Measurements from ENCODE around the gene STRIT1. TPM values are rescaled to one million over a fixed set of nuclear protein-coding genes. Genes with fewer than 3 reads are reported as not detected.

STRIT1 gene
- not detected for polyA plus RNA-seq (2013, experiment 1 of 2)
- not detected for polyA plus RNA-seq (2013, experiment 2 of 2)

DNA sequence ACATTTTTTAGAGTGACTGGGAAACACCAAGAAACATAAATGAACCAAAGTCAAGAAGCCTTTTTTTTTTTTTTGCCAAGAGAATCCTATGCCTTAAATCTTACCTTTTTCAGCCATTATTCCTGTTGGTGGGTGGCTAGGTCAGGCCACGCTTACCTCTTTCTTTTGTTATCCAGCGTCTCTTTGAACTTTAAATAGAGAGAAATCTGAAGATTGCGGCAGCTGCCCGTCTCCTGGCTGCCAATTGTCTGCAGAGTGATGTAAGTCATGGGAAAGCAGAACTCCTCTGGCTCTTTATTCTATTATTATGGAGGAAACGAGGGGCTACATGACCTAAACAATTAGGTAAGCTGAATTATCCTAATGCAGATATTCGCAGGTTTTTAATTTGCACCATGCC lies at the start of gene STRIT1:
STRIT1 (minus strand) TSS at position 168 of the 400 bp plus-strand sequence.
- Histone ChIP-seq H2AFZ (ENCODE audit: low read depth, low read length) (no peak within 1 kb of the TSS), H2BK12ac (ENCODE audit: low read length in 2 of 2) (no peak within 1 kb of the TSS)

GRCh38 chr3:155342344-155342743 lies 48.9 kb upstream of the STRIT1 start:
- H2BK12ac ChIP-seq (ENCODE audit: low read length in 2 of 2) = no peak overlapping the region
- H2BK120ac ChIP-seq (ENCODE audit: low read depth, low read length) = no peak overlapping the region
- H3K4me1 ChIP-seq (ENCODE audit: control insufficient read depth, insufficient read depth, low read depth, low read length) = no peaks in the 10 kb centered on the region
- H2AFZ ChIP-seq (ENCODE audit: low read depth, low read length) = no peak overlapping the region
- H3K27ac ChIP-seq (ENCODE audit: low read length, poor library complexity, severe bottlenecking) = no peak overlapping the region
- H3K9me3 ChIP-seq (ENCODE audit: control insufficient read depth, low read length) = no peaks in the 10 kb centered on the region
- no peak overlapping the region for H3K4me3 ChIP-seq (ENCODE audit: insufficient read depth in 1 of 2, low read depth in 1 of 2, low read length in 2 of 2)
- H3K79me1 ChIP-seq (replicated peaks; ENCODE audit: low read length, poor library complexity, severe bottlenecking) = no peaks in the 10 kb centered on the region
- DNase-seq = no peak
- H2BK5ac ChIP-seq (ENCODE audit: low read depth, low read length, poor library complexity, severe bottlenecking) = no peak overlapping the region
- no peak overlapping the region for H3K4ac ChIP-seq (ENCODE audit: low read depth in 1 of 2, low read length in 2 of 2)
- H3K36me3 ChIP-seq (ENCODE audit: control insufficient read depth in 1 of 2, insufficient read depth in 2 of 2, low read depth in 1 of 2, low read length in 2 of 2) = no peaks in the 10 kb centered on the region
- H3K27me3 ChIP-seq (ENCODE audit: control insufficient read depth in 1 of 2, insufficient read depth in 1 of 2, low read length in 2 of 2) = no peaks in the 10 kb centered on the region
- H3K9ac ChIP-seq (ENCODE audit: low read length) = no peak overlapping the region
- H3K14ac ChIP-seq (ENCODE audit: low read length in 2 of 2) = no peak overlapping the region
- no peak overlapping the region for H2AK5ac ChIP-seq (ENCODE audit: low read length, severe bottlenecking)
- no peak overlapping the region for H3K18ac ChIP-seq (ENCODE audit: low read depth in 1 of 2, low read length in 2 of 2)
- H4K91ac ChIP-seq (ENCODE audit: low read length) = no peak overlapping the region
- no peak overlapping the region for H3K23ac ChIP-seq (ENCODE audit: low read length in 2 of 2)
- WGBS = 58% methylated on average over 3 of the region's 3 CpGs
- no peak overlapping the region for H2BK15ac ChIP-seq (ENCODE audit: low read depth, poor library complexity, severe bottlenecking)
- no peak overlapping the region for H3K4me2 ChIP-seq (ENCODE audit: low read length, poor library complexity, severe bottlenecking)
- no peak overlapping the region for H4K8ac ChIP-seq (ENCODE audit: low read length)

More for the DNA sequence above, at the start of gene STRIT1:
- Histone ChIP-seq H3K27me3 (ENCODE audit: control insufficient read depth in 1 of 2, insufficient read depth in 1 of 2, low read length in 2 of 2) (no peaks in the 10 kb centered on the region), H2BK15ac (ENCODE audit: low read depth, poor library complexity, severe bottlenecking) (no peak within 1 kb of the TSS), H3K4me2 (ENCODE audit: low read length, poor library complexity, severe bottlenecking) (no peak within 1 kb of the TSS), H4K8ac (ENCODE audit: low read length) (no peak within 1 kb of the TSS), H3K36me3 (ENCODE audit: control insufficient read depth in 1 of 2, insufficient read depth in 2 of 2, low read depth in 1 of 2, low read length in 2 of 2) (no peaks in the 10 kb centered on the region), H3K4me1 (ENCODE audit: control insufficient read depth, insufficient read depth, low read depth, low read length) (no peaks in the 10 kb centered on the region), H4K91ac (ENCODE audit: low read length) (no peak within 1 kb of the TSS), H3K4me3 (ENCODE audit: insufficient read depth in 1 of 2, low read depth in 1 of 2, low read length in 2 of 2) (no peak within 1 kb of the TSS), H3K23ac (ENCODE audit: low read length in 2 of 2) (no peak within 1 kb of the TSS), H3K9me3 (ENCODE audit: control insufficient read depth, low read length) (peaks cover 20% of the 10 kb centered on the region), H3K18ac (ENCODE audit: low read depth in 1 of 2, low read length in 2 of 2) (no peak within 1 kb of the TSS), H3K27ac (ENCODE audit: low read length, poor library complexity, severe bottlenecking) (no peak within 1 kb of the TSS), H3K4ac (ENCODE audit: low read depth in 1 of 2, low read length in 2 of 2) (no peak within 1 kb of the TSS), H3K79me1 (replicated peaks; ENCODE audit: low read length, poor library complexity, severe bottlenecking) (no peaks in the 10 kb centered on the region), H2AK5ac (ENCODE audit: low read length, severe bottlenecking) (no peak within 1 kb of the TSS), H3K14ac (ENCODE audit: low read length in 2 of 2) (no peak within 1 kb of the TSS), H2BK5ac (ENCODE audit: low read depth, low read length, poor library complexity, severe bottlenecking) (no peak within 1 kb of the TSS), H3K9ac (ENCODE audit: low read length) (no peak within 1 kb of the TSS), H2BK120ac (ENCODE audit: low read depth, low read length) (no peak within 1 kb of the TSS)
- no peak for DNase-seq
- 90% methylated on average over 4 of the region's 6 CpGs for WGBS

GRCh38 chr3:155339052-155339451 lies 45.6 kb upstream of the STRIT1 start:
- no peak overlapping the region for H4K8ac ChIP-seq (ENCODE audit: low read length)
- no peak overlapping the region for H2BK15ac ChIP-seq (ENCODE audit: low read depth, poor library complexity, severe bottlenecking)
- no peaks in the 10 kb centered on the region for H3K36me3 ChIP-seq (ENCODE audit: control insufficient read depth in 1 of 2, insufficient read depth in 2 of 2, low read depth in 1 of 2, low read length in 2 of 2)

GRCh38 chr3:155335724-155336354 lies 42.4 kb upstream of the STRIT1 start:
- H2BK12ac ChIP-seq (ENCODE audit: low read length in 2 of 2) = no peak overlapping the region
- H3K23ac ChIP-seq (ENCODE audit: low read length in 2 of 2) = no peak overlapping the region
- H3K27ac ChIP-seq (ENCODE audit: low read length, poor library complexity, severe bottlenecking) = no peak overlapping the region
- H3K18ac ChIP-seq (ENCODE audit: low read depth in 1 of 2, low read length in 2 of 2) = no peak overlapping the region
- H3K27me3 ChIP-seq (ENCODE audit: control insufficient read depth in 1 of 2, insufficient read depth in 1 of 2, low read length in 2 of 2) = no peaks in the 10 kb centered on the region
- no peaks in the 10 kb centered on the region for H3K4me1 ChIP-seq (ENCODE audit: control insufficient read depth, insufficient read depth, low read depth, low read length)
- 83% methylated on average over 3 of the region's 3 CpGs for WGBS
- no peaks in the 10 kb centered on the region for H3K36me3 ChIP-seq (ENCODE audit: control insufficient read depth in 1 of 2, insufficient read depth in 2 of 2, low read depth in 1 of 2, low read length in 2 of 2)
- H3K9ac ChIP-seq (ENCODE audit: low read length) = no peak overlapping the region
- H2AFZ ChIP-seq (ENCODE audit: low read depth, low read length) = no peak overlapping the region
- no peak overlapping the region for H4K91ac ChIP-seq (ENCODE audit: low read length)
- H3K14ac ChIP-seq (ENCODE audit: low read length in 2 of 2) = no peak overlapping the region
- H3K79me1 ChIP-seq (replicated peaks; ENCODE audit: low read length, poor library complexity, severe bottlenecking) = no peaks in the 10 kb centered on the region
- H2BK15ac ChIP-seq (ENCODE audit: low read depth, poor library complexity, severe bottlenecking) = no peak overlapping the region
- no peak overlapping the region for H4K8ac ChIP-seq (ENCODE audit: low read length)
- H3K9me3 ChIP-seq (ENCODE audit: control insufficient read depth, low read length) = no peaks in the 10 kb centered on the region
- DNase-seq = no peak
- no peak overlapping the region for H3K4ac ChIP-seq (ENCODE audit: low read depth in 1 of 2, low read length in 2 of 2)
- H2AK5ac ChIP-seq (ENCODE audit: low read length, severe bottlenecking) = no peak overlapping the region
- H2BK5ac ChIP-seq (ENCODE audit: low read depth, low read length, poor library complexity, severe bottlenecking) = no peak overlapping the region
- no peak overlapping the region for H2BK120ac ChIP-seq (ENCODE audit: low read depth, low read length)
- no peak overlapping the region for H3K4me3 ChIP-seq (ENCODE audit: insufficient read depth in 1 of 2, low read depth in 1 of 2, low read length in 2 of 2)
- H3K4me2 ChIP-seq (ENCODE audit: low read length, poor library complexity, severe bottlenecking) = no peak overlapping the region

More at GRCh38 chr3:155339052-155339451, 45.6 kb upstream of the STRIT1 start:
- Histone ChIP-seq H2BK12ac (ENCODE audit: low read length in 2 of 2) (no peak overlapping the region), H2AFZ (ENCODE audit: low read depth, low read length) (no peak overlapping the region), H4K91ac (ENCODE audit: low read length) (no peak overlapping the region), H2BK5ac (ENCODE audit: low read depth, low read length, poor library complexity, severe bottlenecking) (no peak overlapping the region), H3K4me2 (ENCODE audit: low read length, poor library complexity, severe bottlenecking) (no peak overlapping the region), H3K4ac (ENCODE audit: low read depth in 1 of 2, low read length in 2 of 2) (no peak overlapping the region), H3K27ac (ENCODE audit: low read length, poor library complexity, severe bottlenecking) (no peak overlapping the region), H2AK5ac (ENCODE audit: low read length, severe bottlenecking) (no peak overlapping the region), H3K23ac (ENCODE audit: low read length in 2 of 2) (no peak overlapping the region), H3K18ac (ENCODE audit: low read depth in 1 of 2, low read length in 2 of 2) (no peak overlapping the region), H2BK120ac (ENCODE audit: low read depth, low read length) (no peak overlapping the region), H3K4me3 (ENCODE audit: insufficient read depth in 1 of 2, low read depth in 1 of 2, low read length in 2 of 2) (no peak overlapping the region), H3K14ac (ENCODE audit: low read length in 2 of 2) (no peak overlapping the region), H3K9me3 (ENCODE audit: control insufficient read depth, low read length) (no peaks in the 10 kb centered on the region), H3K79me1 (replicated peaks; ENCODE audit: low read length, poor library complexity, severe bottlenecking) (no peaks in the 10 kb centered on the region), H3K4me1 (ENCODE audit: control insufficient read depth, insufficient read depth, low read depth, low read length) (no peaks in the 10 kb centered on the region), H3K9ac (ENCODE audit: low read length) (no peak overlapping the region), H3K27me3 (ENCODE audit: control insufficient read depth in 1 of 2, insufficient read depth in 1 of 2, low read length in 2 of 2) (no peaks in the 10 kb centered on the region)
- no peak for DNase-seq

All from mesenchymal stem cell (in vitro differentiated cells and primary cell).